Measurements from ENCODE around the gene STX11.

The STX11 gene

DNA sequence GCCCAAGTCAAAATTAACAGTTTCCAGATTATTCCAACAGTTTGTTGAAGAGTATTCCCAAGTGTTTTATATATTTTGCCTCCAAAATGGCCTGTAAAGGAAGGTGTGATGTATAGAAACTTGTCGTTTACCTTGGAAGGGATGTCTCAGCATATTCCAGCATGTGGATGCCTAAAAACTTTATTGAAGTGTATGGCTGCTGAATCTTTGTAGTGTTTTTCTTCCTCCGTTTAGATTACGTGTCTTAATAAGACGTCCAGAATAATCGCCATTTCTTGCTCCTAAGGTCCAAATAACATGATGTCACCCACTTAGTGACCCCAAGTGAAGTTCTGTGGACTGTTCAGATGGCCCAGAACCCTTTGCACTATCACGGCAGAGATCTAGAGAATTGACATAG is 37.0 kb upstream of the STX11 start:
- H3K4me3 ChIP-seq (ENCODE audit: low read depth, low read length), result no peak overlapping the region
- TF ChIP-seq, protein P1, sequence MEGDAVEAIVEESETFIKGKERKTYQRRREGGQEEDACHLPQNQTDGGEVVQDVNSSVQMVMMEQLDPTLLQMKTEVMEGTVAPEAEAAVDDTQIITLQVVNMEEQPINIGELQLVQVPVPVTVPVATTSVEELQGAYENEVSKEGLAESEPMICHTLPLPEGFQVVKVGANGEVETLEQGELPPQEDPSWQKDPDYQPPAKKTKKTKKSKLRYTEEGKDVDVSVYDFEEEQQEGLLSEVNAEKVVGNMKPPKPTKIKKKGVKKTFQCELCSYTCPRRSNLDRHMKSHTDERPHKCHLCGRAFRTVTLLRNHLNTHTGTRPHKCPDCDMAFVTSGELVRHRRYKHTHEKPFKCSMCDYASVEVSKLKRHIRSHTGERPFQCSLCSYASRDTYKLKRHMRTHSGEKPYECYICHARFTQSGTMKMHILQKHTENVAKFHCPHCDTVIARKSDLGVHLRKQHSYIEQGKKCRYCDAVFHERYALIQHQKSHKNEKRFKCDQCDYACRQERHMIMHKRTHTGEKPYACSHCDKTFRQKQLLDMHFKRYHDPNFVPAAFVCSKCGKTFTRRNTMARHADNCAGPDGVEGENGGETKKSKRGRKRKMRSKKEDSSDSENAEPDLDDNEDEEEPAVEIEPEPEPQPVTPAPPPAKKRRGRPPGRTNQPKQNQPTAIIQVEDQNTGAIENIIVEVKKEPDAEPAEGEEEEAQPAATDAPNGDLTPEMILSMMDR (IDR thresholded peaks at IDR 0.05; ENCODE audit: control insufficient read depth, extremely low read depth, insufficient read depth), result no peak
- no peak for DNase-seq (ENCODE audit: low read depth)

DNA sequence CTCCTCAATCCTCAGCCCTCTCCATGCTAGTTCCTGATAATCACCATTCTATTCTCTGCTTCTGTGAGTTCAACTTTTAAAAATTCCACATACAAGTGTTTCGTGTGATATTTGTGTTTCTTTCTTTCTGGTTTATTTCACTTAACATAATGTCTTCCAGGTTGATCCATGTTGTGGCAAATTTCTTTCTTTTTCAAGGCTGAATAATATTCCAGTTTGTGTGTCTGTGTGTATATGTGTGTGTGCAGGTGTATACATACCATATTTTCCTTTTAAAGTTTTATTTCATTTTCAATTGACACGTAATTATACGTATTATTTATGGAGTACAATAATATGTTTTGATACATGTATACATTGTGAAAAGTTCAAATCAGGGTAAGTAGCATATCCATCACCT is 35.1 kb upstream of the STX11 start:
- TF ChIP-seq, protein P1 (IDR thresholded peaks at IDR 0.05; ENCODE audit: control insufficient read depth, extremely low read depth, insufficient read depth), result no peak
- no peak for DNase-seq (ENCODE audit: low read depth)
- no peak overlapping the region for H3K4me3 ChIP-seq (ENCODE audit: low read depth, low read length)

DNA sequence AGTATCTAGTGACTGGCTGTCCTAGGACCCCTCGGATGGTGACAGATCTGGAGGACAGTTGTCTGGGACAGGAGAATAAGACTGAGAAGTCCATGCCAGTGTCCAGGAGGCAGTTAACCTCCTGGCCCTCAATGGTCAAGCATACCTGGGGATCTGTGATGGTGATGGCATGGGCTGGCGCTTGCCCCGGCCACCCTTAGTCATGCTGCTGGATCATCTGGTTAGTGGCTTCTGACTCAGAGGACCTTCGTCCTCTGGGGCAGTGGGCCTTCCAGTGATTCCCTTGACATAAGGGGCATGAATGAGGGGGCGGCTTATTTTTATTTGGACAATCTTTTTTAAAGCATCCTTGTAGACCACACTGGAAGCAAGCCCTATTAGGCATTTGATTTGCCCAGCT is 30.9 kb upstream of the STX11 start:
- no peak for DNase-seq (ENCODE audit: low read depth)
- H3K4me3 ChIP-seq (ENCODE audit: low read depth, low read length), result no peak overlapping the region
- TF ChIP-seq, protein P1 (IDR thresholded peaks at IDR 0.05; ENCODE audit: control insufficient read depth, extremely low read depth, insufficient read depth), result no peak

DNA sequence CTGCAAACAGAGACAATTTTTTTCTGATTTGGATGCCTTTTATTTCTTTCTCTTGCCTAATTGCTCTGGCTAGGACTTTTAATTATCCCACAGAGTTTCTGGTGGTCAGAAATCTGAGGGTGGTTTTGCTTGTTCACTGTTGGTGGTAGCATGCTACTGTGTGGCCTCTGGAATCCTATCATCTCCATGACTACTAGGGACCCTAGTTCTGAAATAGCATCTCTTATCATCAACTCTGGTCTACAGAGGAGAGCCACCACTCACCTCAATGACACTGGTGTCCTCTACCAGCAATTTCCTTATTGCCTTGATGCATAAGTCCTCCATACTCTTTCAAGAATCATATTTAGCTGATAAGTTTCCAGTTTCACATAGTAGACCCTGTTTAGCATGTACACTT is 27.5 kb upstream of the STX11 start:
- DNase-seq (ENCODE audit: low read depth), result no peak
- TF ChIP-seq, protein P1 (IDR thresholded peaks at IDR 0.05; ENCODE audit: control insufficient read depth, extremely low read depth, insufficient read depth), result no peak
- H3K4me3 ChIP-seq (ENCODE audit: low read depth, low read length), result no peak overlapping the region

DNA sequence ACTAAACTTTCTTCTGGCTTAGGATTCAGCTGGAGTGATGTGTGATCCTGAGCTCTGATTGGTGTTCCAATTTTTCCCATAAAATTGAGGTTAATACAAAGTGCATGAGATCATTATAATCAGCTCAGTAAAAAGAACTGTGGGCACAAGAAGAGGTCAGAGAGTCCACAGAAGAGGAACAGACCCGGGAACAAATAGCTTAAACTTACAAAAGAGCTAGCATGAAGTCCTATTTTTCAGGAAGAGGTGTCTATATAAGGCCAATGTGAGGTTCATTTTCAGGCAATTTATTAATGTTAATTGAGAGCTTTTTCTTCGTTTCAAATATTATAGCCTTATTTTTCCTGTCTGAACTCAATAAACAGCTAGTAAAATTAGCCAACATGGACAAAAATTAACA is 26.9 kb upstream of the STX11 start:
- TF ChIP-seq, protein P1 (IDR thresholded peaks at IDR 0.05; ENCODE audit: control insufficient read depth, extremely low read depth, insufficient read depth), result no peak
- H3K4me3 ChIP-seq (ENCODE audit: low read depth, low read length), result no peak overlapping the region
- DNase-seq (ENCODE audit: low read depth), result no peak

DNA sequence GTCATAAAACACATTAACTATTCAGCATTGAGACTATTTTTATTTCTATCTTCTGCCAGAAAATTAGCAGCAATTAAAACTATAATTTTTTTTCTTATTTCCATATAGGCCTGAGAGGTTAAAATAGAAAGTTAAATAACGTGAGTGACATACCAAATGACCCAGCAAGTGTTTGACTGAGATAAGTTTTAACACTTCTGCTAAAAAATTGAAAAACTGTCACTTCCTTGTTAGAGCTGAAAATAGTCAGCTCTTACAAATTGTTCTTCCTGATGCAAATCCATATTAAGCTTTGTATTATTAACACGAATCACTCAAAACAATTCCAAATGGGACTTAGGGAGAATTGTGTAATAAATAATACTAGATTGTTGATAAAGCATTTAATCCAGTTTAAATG is 26.5 kb upstream of the STX11 start:
- H3K4me3 ChIP-seq (ENCODE audit: low read depth, low read length), result no peak overlapping the region
- no peak for DNase-seq (ENCODE audit: low read depth)
- TF ChIP-seq, protein P1 (IDR thresholded peaks at IDR 0.05; ENCODE audit: control insufficient read depth, extremely low read depth, insufficient read depth), result no peak

DNA sequence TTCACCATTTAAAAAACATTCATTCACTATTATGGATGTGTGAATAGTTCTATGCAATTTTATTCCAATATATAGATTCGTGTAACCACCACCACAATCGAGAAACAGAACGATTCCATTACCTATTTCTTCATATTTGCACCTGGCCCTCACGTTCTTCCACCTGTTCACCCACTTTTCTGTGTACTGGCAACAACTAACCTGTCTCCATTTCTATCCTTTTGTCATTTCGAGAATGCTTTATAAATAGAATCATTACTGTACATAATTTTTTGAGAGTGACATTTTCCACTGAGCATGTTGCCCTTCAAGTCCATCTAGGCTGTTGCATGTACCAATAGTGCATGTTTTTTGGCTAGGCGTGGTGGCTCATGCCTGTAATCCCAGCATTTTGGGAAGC is 23.2 kb upstream of the STX11 start:
- DNase-seq (ENCODE audit: low read depth), result no peak
- TF ChIP-seq, protein P1 (IDR thresholded peaks at IDR 0.05; ENCODE audit: control insufficient read depth, extremely low read depth, insufficient read depth), result no peak
- H3K4me3 ChIP-seq (ENCODE audit: low read depth, low read length), result no peak overlapping the region

Data from LNCaP clone FGC (cell line).